SK-N-DZ (cell line): ENCODE measurements around the gene IRAK4.

Experiments used
- DNase-seq: peaks from one replicate; pipeline ENCODE4 v3.0.0-alpha.2; 2015; ENCODE audit warnings: low spot score

IRAK4 gene

GRCh38 chr12:43835656-43836474, 77.1 kb downstream of the IRAK4 start, which contains the start of gene TMEM117:
Gene TMEM117, plus strand, starts transcription at chr12:43836081.
- DNase-seq = peak; percentile 57

- no peak for DNase-seq
Observed at GRCh38 chr12:43836475-43836989, 77.8 kb downstream of the IRAK4 start.
